Mucosa of rectum (tissue), 2 donors: ENCODE results near the gene CYP3A4.
A peak's percentile ranks its signal among the peaks of the same experiment; 100 is the strongest.

Source experiments
- H3K27ac ChIP-seq, 2 donors: one replicate each; pipeline ENCODE4 v1.7.0; 2013; ENCODE audit warnings: inconsistent platforms in 2 of 2, low read depth in 2 of 2, low read length in 2 of 2
- H3K27me3 ChIP-seq, 2 donors: one replicate each; pipeline ENCODE4 v1.7.0; 2013; ENCODE audit warnings: low read length in 2 of 2; ENCODE audit not compliant: control insufficient read depth in 2 of 2, insufficient read depth in 2 of 2
- H3K36me3 ChIP-seq, 2 donors: one replicate each; pipeline ENCODE4 v1.7.0; 2013; ENCODE audit warnings: low read length in 2 of 2; ENCODE audit not compliant: control insufficient read depth in 2 of 2, insufficient read depth in 2 of 2
- H3K4me1 ChIP-seq, 2 donors: one replicate each; pipeline ENCODE4 v1.7.0; 2013; ENCODE audit warnings: low read length in 2 of 2, mild to moderate bottlenecking in 1 of 2; ENCODE audit not compliant: control insufficient read depth in 2 of 2, insufficient read depth in 2 of 2
- H3K4me3 ChIP-seq, 2 donors: one replicate each; pipeline ENCODE4 v1.7.0; 2013; ENCODE audit warnings: low read length in 2 of 2
- H3K9ac ChIP-seq, 2 donors: one replicate each; pipeline ENCODE4 v1.7.0; 2013; ENCODE audit warnings: low read length in 2 of 2, low read depth in 1 of 2, mild to moderate bottlenecking in 1 of 2
- H3K9me3 ChIP-seq, 2 donors: one replicate each; pipeline ENCODE4 v1.7.0; 2013; ENCODE audit warnings: low read length in 2 of 2; ENCODE audit not compliant: control insufficient read depth in 2 of 2
- donor health status: healthy.
- donor health status: Normal muscosa, but diverticular disease.

The CYP3A4 gene

DNA sequence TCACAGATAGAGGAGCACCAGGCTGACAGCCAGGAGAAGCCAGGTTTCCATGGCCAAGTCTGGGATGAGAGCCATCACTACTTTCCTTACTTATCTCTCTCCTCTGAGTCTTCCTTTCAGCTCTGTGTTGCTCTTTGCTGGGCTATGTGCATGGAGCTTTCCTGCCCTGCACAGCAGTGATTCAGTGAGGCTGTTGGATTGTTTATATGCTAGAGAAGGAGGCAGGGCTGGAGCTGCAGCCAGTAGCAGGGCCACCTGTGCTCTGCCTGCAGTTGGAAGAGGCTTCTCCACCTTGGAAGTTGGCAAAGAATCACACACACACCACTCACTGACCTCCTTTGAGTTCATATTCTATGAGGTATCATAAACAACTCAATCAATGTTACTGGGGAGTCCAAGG lies at the start of gene CYP3A4:
CYP3A4 (minus strand) TSS at position 178 of the 400 bp plus-strand sequence; CDS start at position 75, 103 bp downstream.
- Histone ChIP-seq H3K27ac (no peak within 1 kb of the TSS), H3K36me3 (no peaks in the 10 kb centered on the region)

DNA sequence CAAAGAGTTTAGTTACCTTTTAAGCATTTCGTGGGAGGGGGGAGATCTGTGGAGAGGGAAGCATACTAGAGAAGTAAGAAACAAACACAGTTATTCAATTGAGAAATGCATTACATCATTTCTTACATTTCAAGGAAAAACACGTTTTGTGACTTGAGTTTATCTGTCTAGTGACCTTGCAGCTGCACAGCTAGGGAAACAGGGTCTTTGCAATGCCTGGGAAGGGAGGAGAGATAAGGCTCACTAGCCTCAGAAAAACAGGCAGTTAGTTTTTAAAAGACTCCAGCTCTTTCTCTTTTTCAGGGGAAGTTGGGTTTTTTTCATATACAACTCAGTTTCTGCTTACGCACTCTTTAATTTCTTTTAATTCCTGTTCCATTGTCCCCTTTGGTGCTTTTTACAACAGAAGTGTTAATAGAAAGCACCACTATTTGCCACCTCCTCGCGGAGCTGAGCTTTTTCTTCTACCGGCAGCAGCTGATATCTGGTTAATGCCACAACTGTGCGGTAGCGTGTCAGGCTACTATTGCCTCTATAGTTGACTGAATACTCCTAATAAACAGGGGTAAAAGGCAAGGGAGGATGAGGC lies 49.4 kb upstream of the CYP3A4 start:
- no peak overlapping the region for H3K27ac ChIP-seq
- peaks cover 5 to 17% of the 10 kb centered on the region in 2 donors for H3K4me1 ChIP-seq
- H3K9me3 ChIP-seq: no peaks in the 10 kb centered on the region
- no peaks in the 10 kb centered on the region for H3K36me3 ChIP-seq
- H3K27me3 ChIP-seq: no peaks in the 10 kb centered on the region
- no peak overlapping the region for H3K9ac ChIP-seq
- no peak overlapping the region for H3K4me3 ChIP-seq

More for the DNA sequence above, at the start of gene CYP3A4:
- H3K27me3 ChIP-seq: no peaks in the 10 kb centered on the region
- no peak within 1 kb of the TSS for H3K9ac ChIP-seq
- no peaks in the 10 kb centered on the region for H3K4me1 ChIP-seq
- no peak within 1 kb of the TSS for H3K4me3 ChIP-seq
- H3K9me3 ChIP-seq: no peaks in the 10 kb centered on the region

GRCh38 chr7:99831595-99831994 lies 47.6 kb upstream of the CYP3A4 start:
- peaks cover 5 to 13% of the 10 kb centered on the region in 2 donors for H3K4me1 ChIP-seq
- H3K36me3 ChIP-seq: no peaks in the 10 kb centered on the region
- no peak overlapping the region for H3K4me3 ChIP-seq
- H3K27me3 ChIP-seq: no peaks in the 10 kb centered on the region
- no peak overlapping the region for H3K27ac ChIP-seq
- H3K9ac ChIP-seq: no peak overlapping the region
- H3K9me3 ChIP-seq: no peaks in the 10 kb centered on the region

GRCh38 chr7:99829524-99830160 lies 45.7 kb upstream of the CYP3A4 start:
- no peaks in the 10 kb centered on the region for H3K9me3 ChIP-seq
- peak overlapping the region; percentile 42 to 44 for H3K27ac ChIP-seq
- H3K4me1 ChIP-seq: peaks cover 5 to 13% of the 10 kb centered on the region in 2 donors
- no peak overlapping the region for H3K4me3 ChIP-seq
- no peaks in the 10 kb centered on the region for H3K27me3 ChIP-seq
- no peaks in the 10 kb centered on the region for H3K36me3 ChIP-seq
- no peak overlapping the region for H3K9ac ChIP-seq

- H3K36me3 ChIP-seq: no peaks in the 10 kb centered on the region
- H3K4me1 ChIP-seq: peaks cover 5 to 13% of the 10 kb centered on the region in 2 donors
- peak overlapping the region; percentile 42 to 44 for H3K27ac ChIP-seq
- no peak overlapping the region for H3K9ac ChIP-seq
- peak overlapping the region in 1 of 2 donors; percentile 26 for H3K4me3 ChIP-seq
- no peaks in the 10 kb centered on the region for H3K9me3 ChIP-seq
- no peaks in the 10 kb centered on the region for H3K27me3 ChIP-seq
These were observed 44.8 kb upstream of the CYP3A4 start for GRCh38 chr7:99828811-99829210.

DNA sequence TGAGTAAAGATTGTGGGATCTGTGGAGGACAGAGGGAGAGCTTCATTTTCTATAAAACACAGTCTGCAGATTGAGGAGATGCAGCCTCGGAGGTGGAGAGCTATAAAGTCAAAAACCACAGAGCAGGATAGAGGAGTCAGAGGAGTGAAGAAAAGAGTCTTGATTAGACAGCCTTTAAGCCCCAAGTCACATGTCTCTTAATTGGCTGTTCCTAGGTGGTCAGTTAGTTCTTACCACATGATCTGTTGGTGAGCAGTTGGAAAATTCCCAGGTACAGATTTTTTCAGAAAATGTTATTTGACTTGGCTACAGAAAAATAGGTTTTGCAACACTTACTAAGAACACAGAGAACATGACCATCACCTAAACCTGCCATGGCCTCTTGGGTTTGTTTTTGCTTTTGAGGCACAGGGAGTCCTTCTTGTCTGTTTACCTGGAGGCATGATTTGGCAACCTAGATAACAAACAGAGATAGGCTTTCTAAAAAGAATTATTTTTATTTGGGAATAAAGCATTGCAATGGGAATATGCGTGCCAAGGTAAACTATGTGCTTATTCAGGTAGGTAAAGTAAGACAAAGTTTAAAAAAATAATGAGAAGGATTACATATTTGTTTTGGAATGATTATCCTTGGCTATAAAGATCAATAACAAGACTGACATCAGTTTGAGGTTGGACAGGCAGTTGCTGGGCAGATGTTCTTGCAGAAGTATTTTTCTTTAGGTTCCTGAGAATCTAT lies 43.2 kb upstream of the CYP3A4 start:
- Histone ChIP-seq H3K4me3 (no peak overlapping the region), H3K9ac (no peak overlapping the region), H3K36me3 (no peaks in the 10 kb centered on the region), H3K4me1 (peaks cover 8 to 13% of the 10 kb centered on the region in 2 donors), H3K27ac (no peak overlapping the region), H3K27me3 (no peaks in the 10 kb centered on the region), H3K9me3 (no peaks in the 10 kb centered on the region)

GRCh38 chr7:99825873-99826272 lies 41.9 kb upstream of the CYP3A4 start:
- Histone ChIP-seq H3K4me1 (peaks cover 8 to 13% of the 10 kb centered on the region in 2 donors), H3K4me3 (no peak overlapping the region), H3K36me3 (no peaks in the 10 kb centered on the region), H3K27me3 (no peaks in the 10 kb centered on the region), H3K27ac (no peak overlapping the region), H3K9me3 (no peaks in the 10 kb centered on the region), H3K9ac (no peak overlapping the region)

DNA sequence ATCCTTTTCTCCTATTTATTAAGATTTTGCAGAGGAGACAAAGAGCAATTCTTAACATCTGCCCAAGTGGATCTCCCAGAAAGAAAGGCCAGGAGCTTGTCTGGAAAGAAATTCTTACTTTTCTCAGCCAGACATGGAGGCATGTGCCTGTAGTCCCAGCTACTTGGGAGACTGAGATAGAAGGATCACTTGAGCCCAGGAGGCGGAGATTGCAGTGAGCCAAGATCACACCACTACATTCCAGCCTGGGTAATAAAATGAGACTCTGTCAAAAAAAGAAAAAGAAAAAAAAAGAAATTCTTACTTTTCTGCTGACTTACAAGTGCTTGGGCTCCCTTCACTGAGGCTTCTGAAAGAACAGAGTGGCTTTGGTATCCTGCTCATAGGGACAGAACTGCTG lies 41.5 kb upstream of the CYP3A4 start:
- Histone ChIP-seq H3K9ac (no peak overlapping the region), H3K9me3 (no peaks in the 10 kb centered on the region), H3K36me3 (no peaks in the 10 kb centered on the region), H3K27ac (no peak overlapping the region), H3K27me3 (no peaks in the 10 kb centered on the region), H3K4me1 (peaks cover 8 to 13% of the 10 kb centered on the region in 2 donors), H3K4me3 (no peak overlapping the region)

DNA sequence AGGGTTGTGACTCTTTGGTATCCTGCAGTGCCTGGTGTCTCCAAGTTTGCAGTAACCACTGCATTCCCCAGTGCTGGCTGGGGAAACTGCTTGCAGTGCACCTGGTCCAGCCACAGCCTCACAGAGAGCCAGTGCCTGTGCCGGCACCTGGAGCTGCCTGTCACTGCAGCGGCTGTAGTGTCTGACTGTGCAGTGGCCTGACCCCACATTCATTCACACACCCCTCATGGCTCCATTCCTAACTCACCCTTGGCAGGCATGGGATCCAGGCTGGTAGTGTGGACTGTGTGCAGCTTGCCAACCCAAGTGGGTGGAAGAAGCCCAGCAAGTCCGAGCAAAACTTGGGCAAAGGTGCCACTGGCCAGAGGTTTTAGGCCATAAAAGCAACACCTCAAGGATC lies 40.1 kb upstream of the CYP3A4 start:
- Histone ChIP-seq H3K4me1 (peaks cover 3 to 6% of the 10 kb centered on the region in 2 donors), H3K9me3 (no peaks in the 10 kb centered on the region), H3K27me3 (no peaks in the 10 kb centered on the region), H3K27ac (no peak overlapping the region), H3K4me3 (no peak overlapping the region), H3K36me3 (no peaks in the 10 kb centered on the region), H3K9ac (no peak overlapping the region)
